HEK293 (cell line): ENCODE results near the gene CHI3L2.

Source experiments
- CTCF ChIA-PET: fragments of 350-600 bp; formaldehyde crosslinking; extraction: SDS; loops from one replicate; lab custom pipeline; 2021; ENCODE audit warnings: antibody characterized with exemption; lab: Yijun Ruan, JAX
- POLR2A ChIA-PET: fragments of 300-600 bp; formaldehyde crosslinking; extraction: SDS; loops from one replicate; lab custom pipeline; 2020; ENCODE audit warnings: antibody characterized with exemption, inconsistent platforms; lab: Yijun Ruan, JAX
- H3K27ac ChIP-seq: fragments of 200-500 bp; sonication (Bioruptor generic); 2 replicates; pipeline ENCODE4 v1.5.1; 2014; ENCODE audit warnings: low read depth, low read length, control low read depth, inconsistent platforms; ENCODE audit errors: extremely low read depth
- H3K36me3 ChIP-seq, 2 experiments: fragments of 200-500 bp in 1 of 2; sonication (Bioruptor generic) in 1 of 2; 1 replicate in 1 of 2; 2 replicates in 1 of 2; pipeline ENCODE4 v1.5.1; 2014 to 2017; ENCODE audit warnings: inconsistent platforms in 2 of 2, low read length in 2 of 2; ENCODE audit not compliant: control insufficient read depth in 2 of 2, insufficient read depth in 1 of 2
- H3K4me1 ChIP-seq: fragments of 200-500 bp; sonication (Bioruptor generic); 2 replicates; pipeline ENCODE4 v1.5.1; 2014; ENCODE audit warnings: mild to moderate bottlenecking, low read length, inconsistent platforms; ENCODE audit not compliant: control insufficient read depth, insufficient read depth
- H3K4me3 ChIP-seq: 2 replicates; pipeline ENCODE4 v1.5.1; 2011; ENCODE audit warnings: low read depth, mild to moderate bottlenecking, control low read depth, low read length, moderate library complexity
- H3K9me3 ChIP-seq: fragments of 200-500 bp; sonication (Bioruptor generic); 2 replicates; pipeline ENCODE4 v1.5.1; 2014; ENCODE audit warnings: low read depth, low read length, inconsistent platforms; ENCODE audit not compliant: control insufficient read depth, insufficient read depth
- BCL11B ChIP-seq: fragments of 450-650 bp; formaldehyde crosslinking; IDR thresholded peaks from 2 replicates; pipeline ENCODE4 v1.5.1; 2016; ENCODE audit warnings: low read depth, missing biosample characterization, missing genetic modification characterization
- PRDM2 ChIP-seq: fragments of 450-650 bp; formaldehyde crosslinking; IDR thresholded peaks from 2 replicates; pipeline ENCODE4 v1.5.1; 2016; ENCODE audit warnings: missing biosample characterization, missing genetic modification characterization, borderline replicate concordance
- SCRT2 ChIP-seq: fragments of 450-650 bp; formaldehyde crosslinking; IDR thresholded peaks from 2 replicates; pipeline ENCODE4 v1.5.1; 2016; ENCODE audit warnings: missing biosample characterization, missing genetic modification characterization
- YY2 ChIP-seq: fragments of 450-650 bp; formaldehyde crosslinking; IDR thresholded peaks from 2 replicates; pipeline ENCODE4 v1.5.1; 2016; ENCODE audit warnings: missing biosample characterization, missing genetic modification characterization
- ZBTB8A ChIP-seq: fragments of 450-650 bp; formaldehyde crosslinking; IDR thresholded peaks from 2 replicates; pipeline ENCODE4 v1.5.1; 2016; ENCODE audit warnings: missing biosample characterization, missing genetic modification characterization
- ZNF133 ChIP-seq: fragments of 450-650 bp; formaldehyde crosslinking; IDR thresholded peaks from 2 replicates; pipeline ENCODE4 v1.5.1; 2016; ENCODE audit warnings: missing biosample characterization, missing genetic modification characterization
- ZNF148 ChIP-seq: fragments of 450-650 bp; formaldehyde crosslinking; IDR thresholded peaks from 2 replicates; pipeline ENCODE4 v1.5.0; 2017; ENCODE audit warnings: missing biosample characterization, missing genetic modification characterization, borderline replicate concordance
- ZNF184 ChIP-seq: fragments of 450-650 bp; IDR thresholded peaks from 2 replicates; pipeline ENCODE4 v1.5.1; 2018; ENCODE audit warnings: missing biosample characterization, mild to moderate bottlenecking, missing genetic modification characterization
- ZNF211 ChIP-seq: fragments of 450-650 bp; formaldehyde crosslinking; IDR thresholded peaks from 2 replicates; pipeline ENCODE4 v1.5.1; 2016; ENCODE audit warnings: low read depth, missing biosample characterization, missing genetic modification characterization
- ZNF23 ChIP-seq: fragments of 450-650 bp; formaldehyde crosslinking; IDR thresholded peaks from 2 replicates; pipeline ENCODE4 v1.5.1; 2016; ENCODE audit warnings: missing biosample characterization, missing genetic modification characterization, borderline replicate concordance
- ZNF248 ChIP-seq: fragments of 450-650 bp; formaldehyde crosslinking; IDR thresholded peaks from 2 replicates; pipeline ENCODE4 v1.5.1; 2017; ENCODE audit warnings: missing biosample characterization, missing genetic modification characterization
- ZNF280D ChIP-seq: fragments of 450-650 bp; formaldehyde crosslinking; IDR thresholded peaks from 2 replicates; pipeline ENCODE4 v1.5.1; 2016; ENCODE audit warnings: missing biosample characterization, missing genetic modification characterization
- ZNF302 ChIP-seq: fragments of 450-650 bp; formaldehyde crosslinking; IDR thresholded peaks from 2 replicates; pipeline ENCODE4 v1.5.1; 2016; ENCODE audit warnings: missing biosample characterization, missing genetic modification characterization, low read depth
- ZNF335 ChIP-seq: fragments of 450-650 bp; formaldehyde crosslinking; conservative IDR thresholded peaks from 2 replicates; pipeline ENCODE4 v1.5.1; 2016; ENCODE audit warnings: missing biosample characterization, missing genetic modification characterization
- ZNF366 ChIP-seq: fragments of 450-650 bp; formaldehyde crosslinking; conservative IDR thresholded peaks from 2 replicates; pipeline ENCODE4 v1.5.1; 2016; ENCODE audit warnings: missing biosample characterization, missing genetic modification characterization
- ZNF513 ChIP-seq: fragments of 450-650 bp; IDR thresholded peaks from 2 replicates; pipeline ENCODE4 v1.5.1; 2018; ENCODE audit warnings: missing biosample characterization, missing genetic modification characterization
- ZNF561 ChIP-seq: fragments of 450-650 bp; IDR thresholded peaks from 2 replicates; pipeline ENCODE4 v1.5.1; 2018; ENCODE audit warnings: missing biosample characterization, missing genetic modification characterization, borderline replicate concordance
- ZNF580 ChIP-seq: fragments of 450-650 bp; formaldehyde crosslinking; IDR thresholded peaks from 2 replicates; pipeline ENCODE4 v1.5.1; 2016; ENCODE audit warnings: missing biosample characterization, missing genetic modification characterization
- ZNF629 ChIP-seq: fragments of 450-650 bp; formaldehyde crosslinking; IDR thresholded peaks from 2 replicates; pipeline ENCODE4 v1.5.1; 2017; ENCODE audit warnings: missing biosample characterization, missing genetic modification characterization
- ZNF677 ChIP-seq: fragments of 450-650 bp; IDR thresholded peaks from 2 replicates; pipeline ENCODE4 v1.5.0; 2018; ENCODE audit warnings: missing biosample characterization, mild to moderate bottlenecking, missing genetic modification characterization, moderate library complexity
- ZNF707 ChIP-seq: fragments of 450-650 bp; formaldehyde crosslinking; IDR thresholded peaks from 2 replicates; pipeline ENCODE4 v1.5.1; 2016; ENCODE audit warnings: missing biosample characterization, missing genetic modification characterization
- ZNF777 ChIP-seq: fragments of 450-650 bp; formaldehyde crosslinking; IDR thresholded peaks from 2 replicates; pipeline ENCODE4 v1.5.1; 2017; ENCODE audit warnings: missing biosample characterization, missing genetic modification characterization, borderline replicate concordance
- ZNF785 ChIP-seq: fragments of 450-650 bp; formaldehyde crosslinking; IDR thresholded peaks from 2 replicates; pipeline ENCODE4 v1.5.1; 2016; ENCODE audit warnings: missing biosample characterization, missing genetic modification characterization
- ZXDB ChIP-seq: fragments of 450-650 bp; formaldehyde crosslinking; IDR thresholded peaks from 2 replicates; pipeline ENCODE4 v1.5.1; 2016; ENCODE audit warnings: missing biosample characterization, missing genetic modification characterization

Gene CHI3L2

GRCh38 chr1:111241797-111242196, 14.3 kb downstream of the CHI3L2 start (continued):
- TF ChIP-seq ZNF629 (tag by site-specific recombination) (no peak), ZNF148 (tag by site-specific recombination) (no peak), YY2 (tag by site-specific recombination) (no peak), ZNF707 (tag by site-specific recombination) (no peak), ZBTB8A (tag by site-specific recombination) (no peak), PRDM2 (tag by site-specific recombination) (no peak), ZNF785 (no peak), ZNF211 (tag by site-specific recombination) (no peak), ZNF335 (tag by site-specific recombination) (no peak)

GRCh38 chr1:111242805-111243523, 15.5 kb downstream of the CHI3L2 start:
- Histone ChIP-seq H3K27ac (no peak overlapping the region), H3K4me3 (no peak overlapping the region), H3K4me1 (no peaks in the 10 kb centered on the region), H3K36me3 (no peaks in the 10 kb centered on the region), H3K9me3 (no peaks in the 10 kb centered on the region)
- CTCF ChIA-PET, result interaction anchor here (0.7 kb wide), 1 partner anchor 25 kb away, joined by 4 read pairs; no protein-coding TSS in a partner anchor
- POLR2A ChIA-PET, result no interaction called here
- no peak for TF ChIP-seq ZNF777 (tag by site-specific recombination)
- no peak for TF ChIP-seq ZNF302 (tag by site-specific recombination)
- TF ChIP-seq ZNF366 (tag by site-specific recombination), result no peak
- TF ChIP-seq ZNF184 (tag by site-specific recombination), result no peak
- no peak for TF ChIP-seq ZNF133 (tag by site-specific recombination)
- TF ChIP-seq ZNF561 (tag by site-specific recombination), result no peak
- no peak for TF ChIP-seq BCL11B
- TF ChIP-seq ZNF677, result no peak
- no peak for TF ChIP-seq SCRT2 (tag by site-specific recombination)
- TF ChIP-seq ZNF23 (tag by site-specific recombination), result no peak
- TF ChIP-seq ZNF280D (tag by site-specific recombination), result no peak
- TF ChIP-seq ZNF580 (tag by site-specific recombination), result no peak
- TF ChIP-seq ZNF248 (tag by site-specific recombination), result no peak
- TF ChIP-seq ZXDB (tag by site-specific recombination), result no peak
- TF ChIP-seq ZNF513, result no peak
